ENCODE data around the gene AGTR1. TPM values are rescaled to one million over a fixed set of nuclear protein-coding genes. Genes with fewer than 3 reads are reported as not detected.
"Not testable (repeated sequence)": the region's sequence is repeated elsewhere in the genome, so short reads cannot be mapped to it uniquely, and the experiment has no call there.

The AGTR1 gene
- total RNA-seq, 1 donor from 2014 or later: 2.0 TPM

- no peak for DNase-seq
Measured at GRCh38 chr3:148758303-148758884, 60.7 kb downstream of the AGTR1 start.

GRCh38 chr3:148759430-148759829, 61.7 kb downstream of the AGTR1 start:
- no peak for DNase-seq

- no peak for DNase-seq
Measured at GRCh38 chr3:148763156-148763680, 65.5 kb downstream of the AGTR1 start.

GRCh38 chr3:148763986-148764935, 66.6 kb downstream of the AGTR1 start:
- no peak for DNase-seq

- DNase-seq: no peak
Measured at GRCh38 chr3:148772361-148772760, 74.7 kb downstream of the AGTR1 start.

- no peak for DNase-seq
Measured at GRCh38 chr3:148772835-148773234, 75.1 kb downstream of the AGTR1 start.

- no peak for DNase-seq
Measured at GRCh38 chr3:148773805-148774204, 76.1 kb downstream of the AGTR1 start.

GRCh38 chr3:148778926-148779325, 81.2 kb downstream of the AGTR1 start:
- no peak for DNase-seq

- DNase-seq: not testable (repeated sequence)
Measured at GRCh38 chr3:148785026-148785425, 87.3 kb downstream of the AGTR1 start.

- DNase-seq: not testable (repeated sequence)
Measured at GRCh38 chr3:148786159-148786558, 88.5 kb downstream of the AGTR1 start.

- DNase-seq: no peak
Measured at GRCh38 chr3:148789146-148789545, 91.4 kb downstream of the AGTR1 start.

- DNase-seq: no peak
Measured at GRCh38 chr3:148789906-148790305, 92.2 kb downstream of the AGTR1 start.

- no peak for DNase-seq
Measured at GRCh38 chr3:148790370-148790769, 92.7 kb downstream of the AGTR1 start.

GRCh38 chr3:148790851-148791735, 93.4 kb downstream of the AGTR1 start:
- peak; percentile 25 for DNase-seq

GRCh38 chr3:148791920-148792319, 94.2 kb downstream of the AGTR1 start:
- no peak for DNase-seq

- no peak for DNase-seq
Measured at GRCh38 chr3:148792516-148792915, 94.8 kb downstream of the AGTR1 start.

Small RNA genes lying within 50 kb of the gene (small RNA-seq; reads per million reads assigned to genes)
- gene RPL38P1: not detected

Other genes starting within 250 kb of the AGTR1 start
- gene CPB1, start 129.9 kb downstream of the AGTR1 start, total RNA-seq: not detected
- gene CPA3, start 167.4 kb downstream of the AGTR1 start, total RNA-seq: not detected